Coronary artery (tissue), 2 donors: ENCODE results near the gene EXOSC9.

ENCODE experiments used
- DNase-seq: peaks from one replicate; pipeline ENCODE4 v3.0.0-alpha.2; 2017; ENCODE audit warnings: low spot score
- H3K27ac ChIP-seq, 2 donors: fragments of 200-600 bp; sonication (generic); one replicate each; pipeline ENCODE4 v1.5.1; 2016 to 2019
- H3K4me3 ChIP-seq: fragments of 200-600 bp; sonication (generic); 2 replicates; pipeline ENCODE4 v1.5.1; 2016; ENCODE audit warnings: mild to moderate bottlenecking, moderate library complexity
- TF ChIP-seq, protein P1 (sequence below): fragments of 200-600 bp; sonication (generic); IDR thresholded peaks from one replicate; pipeline ENCODE4 v1.5.1; 2019; ENCODE audit warnings: antibody characterized with exemption

The EXOSC9 gene

DNA sequence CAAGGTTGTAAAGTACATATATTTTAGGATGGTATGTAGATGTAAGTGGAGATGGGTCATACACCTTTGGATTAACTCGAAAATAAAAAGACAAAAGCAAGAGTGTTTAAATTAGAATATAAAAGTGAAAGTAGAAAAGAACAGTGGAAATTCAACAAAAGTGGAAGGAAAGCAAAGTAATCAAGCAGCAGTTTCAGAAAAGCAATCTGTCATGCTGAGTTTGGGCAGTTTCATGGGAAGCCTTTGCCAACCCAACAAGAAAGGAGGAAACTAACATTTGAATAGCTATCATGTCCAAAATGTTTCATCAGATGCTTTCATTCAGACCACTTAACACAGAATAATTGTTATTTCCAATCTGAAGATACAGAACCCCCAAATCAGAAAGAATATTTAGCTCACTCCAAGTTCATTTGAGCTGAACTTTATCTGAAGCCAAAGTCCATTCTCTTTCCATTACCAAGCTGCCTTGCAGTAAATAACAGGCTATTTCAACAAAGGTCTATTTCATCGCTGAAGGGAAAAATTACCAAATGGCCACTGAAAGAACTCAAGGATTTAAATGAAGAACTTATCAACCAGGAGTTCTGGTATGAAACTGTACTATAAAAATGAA is 1.8 kb upstream of the EXOSC9 start:
- H3K27ac ChIP-seq = peak overlapping the region in 1 of 2 donors; percentile 6
- TF ChIP-seq, protein P1, sequence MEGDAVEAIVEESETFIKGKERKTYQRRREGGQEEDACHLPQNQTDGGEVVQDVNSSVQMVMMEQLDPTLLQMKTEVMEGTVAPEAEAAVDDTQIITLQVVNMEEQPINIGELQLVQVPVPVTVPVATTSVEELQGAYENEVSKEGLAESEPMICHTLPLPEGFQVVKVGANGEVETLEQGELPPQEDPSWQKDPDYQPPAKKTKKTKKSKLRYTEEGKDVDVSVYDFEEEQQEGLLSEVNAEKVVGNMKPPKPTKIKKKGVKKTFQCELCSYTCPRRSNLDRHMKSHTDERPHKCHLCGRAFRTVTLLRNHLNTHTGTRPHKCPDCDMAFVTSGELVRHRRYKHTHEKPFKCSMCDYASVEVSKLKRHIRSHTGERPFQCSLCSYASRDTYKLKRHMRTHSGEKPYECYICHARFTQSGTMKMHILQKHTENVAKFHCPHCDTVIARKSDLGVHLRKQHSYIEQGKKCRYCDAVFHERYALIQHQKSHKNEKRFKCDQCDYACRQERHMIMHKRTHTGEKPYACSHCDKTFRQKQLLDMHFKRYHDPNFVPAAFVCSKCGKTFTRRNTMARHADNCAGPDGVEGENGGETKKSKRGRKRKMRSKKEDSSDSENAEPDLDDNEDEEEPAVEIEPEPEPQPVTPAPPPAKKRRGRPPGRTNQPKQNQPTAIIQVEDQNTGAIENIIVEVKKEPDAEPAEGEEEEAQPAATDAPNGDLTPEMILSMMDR = no peak
- no peak for DNase-seq

DNA sequence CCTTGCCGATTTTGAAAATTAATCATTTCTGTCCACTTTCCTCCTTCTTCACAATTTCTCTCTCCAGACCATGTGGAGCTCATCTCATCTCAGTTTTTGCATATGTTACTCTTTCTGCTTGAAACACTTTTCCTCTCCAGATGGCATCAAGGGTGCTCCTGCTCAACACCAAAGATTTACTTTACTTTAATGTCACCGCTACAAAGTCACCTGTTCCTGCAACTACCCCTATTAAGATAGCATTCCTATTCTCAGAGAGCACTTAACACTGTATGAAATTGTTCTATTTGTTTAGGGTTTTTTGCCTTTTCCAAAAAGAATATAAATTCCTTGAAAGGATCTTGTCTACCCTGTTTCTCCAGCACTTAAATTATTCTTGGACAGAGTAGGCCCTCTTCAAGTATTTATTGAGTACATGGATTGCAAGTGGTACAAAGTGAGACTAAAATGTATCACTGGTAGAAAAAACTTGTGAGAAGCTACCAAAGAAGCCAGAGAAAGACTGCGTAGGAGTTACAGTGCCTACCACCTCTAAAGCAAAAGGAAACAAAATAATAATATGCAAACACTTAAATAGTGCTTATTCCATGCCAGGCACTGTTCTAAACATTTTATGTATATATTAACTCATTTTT is 1.1 kb upstream of the EXOSC9 start:
- H3K4me3 ChIP-seq = no peak overlapping the region
- DNase-seq = no peak
- peak overlapping the region; percentile 6 to 77 for H3K27ac ChIP-seq
- TF ChIP-seq, protein P1 = no peak

More for the DNA sequence above, 1.8 kb upstream of the EXOSC9 start:
- no peak overlapping the region for H3K4me3 ChIP-seq

DNA sequence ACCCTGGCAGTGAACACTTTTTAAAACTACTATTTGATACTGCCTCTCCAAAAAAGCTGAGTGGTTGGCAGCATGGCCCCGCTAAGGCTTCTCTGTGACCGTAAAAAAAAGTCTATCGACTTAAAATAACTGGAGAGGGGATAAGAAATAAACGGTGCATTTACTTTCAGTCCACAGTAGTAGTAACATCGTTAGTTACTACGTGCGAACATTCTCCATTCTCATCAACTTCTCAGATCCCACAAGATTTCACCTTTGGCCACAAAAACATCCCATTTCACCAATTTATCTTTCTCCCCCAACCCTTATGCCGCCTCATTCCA is 524 bp upstream of the EXOSC9 start:
- DNase-seq = no peak
- TF ChIP-seq, protein P1 = no peak
- H3K4me3 ChIP-seq = peak overlapping the region; percentile 94
- H3K27ac ChIP-seq = peak overlapping the region; percentile 77 to 94

GRCh38 chr4:121801715-121802075 is 572 bp downstream of the EXOSC9 start:
- peak overlapping the region; percentile 77 to 94 for H3K27ac ChIP-seq
- DNase-seq = no peak
- TF ChIP-seq, protein P1 = no peak

DNA sequence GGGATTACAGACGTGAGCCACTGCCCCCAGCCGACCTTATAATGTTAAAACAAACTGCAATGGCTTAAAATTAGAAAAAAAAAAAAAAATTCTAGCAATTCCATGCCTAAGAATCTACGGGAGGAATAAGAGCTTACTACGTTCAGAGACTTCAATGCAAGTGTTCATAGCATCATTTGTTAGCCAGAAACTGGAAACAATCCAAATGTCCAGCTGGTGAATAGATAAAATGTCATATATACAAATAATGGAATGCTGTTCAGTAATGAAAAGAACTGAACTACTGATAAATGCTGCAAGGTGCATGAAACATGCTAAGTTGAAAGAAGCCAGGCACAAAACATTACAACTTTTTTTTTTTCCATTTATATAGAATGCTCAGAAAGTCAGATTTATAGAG is 5.3 kb downstream of the EXOSC9 start:
- TF ChIP-seq, protein P1 = no peak
- Histone ChIP-seq H3K27ac (no peak overlapping the region), H3K4me3 (no peak overlapping the region)
- DNase-seq = no peak

More at GRCh38 chr4:121801715-121802075, 572 bp downstream of the EXOSC9 start:
- peak overlapping the region; percentile 94 for H3K4me3 ChIP-seq

GRCh38 chr4:121811122-121811521 is 10.0 kb downstream of the EXOSC9 start:
- no peak overlapping the region for H3K27ac ChIP-seq
- DNase-seq = no peak
- TF ChIP-seq, protein P1 = no peak
- H3K4me3 ChIP-seq = no peak overlapping the region

DNA sequence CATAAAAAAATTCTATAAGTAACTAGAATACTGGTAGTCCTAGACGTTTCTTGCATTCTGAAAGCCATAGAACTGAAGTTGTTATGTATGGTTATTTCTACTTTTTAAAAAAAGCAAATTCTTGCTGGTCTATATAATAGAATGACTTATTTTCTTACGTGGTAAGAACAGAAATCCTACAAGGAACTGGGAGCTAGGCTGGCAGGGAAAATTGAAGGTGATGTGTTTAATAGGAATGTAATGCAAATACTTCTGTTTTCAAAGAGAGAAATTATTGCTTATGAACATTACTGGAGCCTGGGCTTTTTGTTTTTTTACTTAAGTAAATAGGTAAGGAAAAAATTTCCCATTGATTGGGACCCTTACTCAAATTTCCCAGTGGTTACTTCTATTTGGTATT is 13.6 kb downstream of the EXOSC9 start:
- H3K4me3 ChIP-seq = no peak overlapping the region
- TF ChIP-seq, protein P1 = no peak
- DNase-seq = no peak
- H3K27ac ChIP-seq = no peak overlapping the region
